DMS153 (cell line): Measurements from ENCODE around the gene ATAD3C.
"Not testable (repeated sequence)": the region's sequence is repeated elsewhere in the genome, so short reads cannot be mapped to it uniquely, and the experiment has no call there.

Experiments used
- DNase-seq: peaks from one replicate; lab custom pipeline; 2025; lab: John Stamatoyannopoulos, UW

The ATAD3C gene

DNA sequence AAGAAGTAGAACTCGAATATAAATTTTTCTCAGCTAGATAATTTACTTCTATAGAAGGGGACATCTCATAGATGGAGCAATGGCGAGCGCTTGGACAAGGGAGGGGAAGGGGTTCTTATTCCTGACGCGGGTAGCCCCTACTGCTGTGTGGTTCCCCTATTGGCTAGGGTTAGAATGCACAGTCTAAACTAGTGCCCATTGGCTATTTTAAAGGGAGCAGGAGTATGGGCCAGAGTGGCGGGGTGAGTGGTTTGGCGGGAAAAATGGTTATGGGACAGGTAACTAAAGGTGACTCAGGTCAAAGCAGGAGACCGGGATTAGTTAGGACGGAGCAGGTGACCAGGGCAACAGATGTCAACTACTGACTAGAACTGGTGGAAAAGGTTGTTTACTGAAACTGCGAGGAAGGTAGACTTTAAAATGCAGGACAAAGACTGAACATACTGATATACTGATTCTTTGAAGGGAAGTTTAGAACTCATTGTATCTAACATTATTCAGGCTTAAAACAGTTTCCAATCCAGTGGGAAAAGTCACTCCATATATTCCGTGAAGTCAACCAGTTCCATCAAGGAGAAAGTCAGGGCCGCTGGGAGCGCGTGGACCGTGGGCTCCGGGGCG is 61.5 kb downstream of the ATAD3C start:
- DNase-seq, result peak; percentile 93

DNA sequence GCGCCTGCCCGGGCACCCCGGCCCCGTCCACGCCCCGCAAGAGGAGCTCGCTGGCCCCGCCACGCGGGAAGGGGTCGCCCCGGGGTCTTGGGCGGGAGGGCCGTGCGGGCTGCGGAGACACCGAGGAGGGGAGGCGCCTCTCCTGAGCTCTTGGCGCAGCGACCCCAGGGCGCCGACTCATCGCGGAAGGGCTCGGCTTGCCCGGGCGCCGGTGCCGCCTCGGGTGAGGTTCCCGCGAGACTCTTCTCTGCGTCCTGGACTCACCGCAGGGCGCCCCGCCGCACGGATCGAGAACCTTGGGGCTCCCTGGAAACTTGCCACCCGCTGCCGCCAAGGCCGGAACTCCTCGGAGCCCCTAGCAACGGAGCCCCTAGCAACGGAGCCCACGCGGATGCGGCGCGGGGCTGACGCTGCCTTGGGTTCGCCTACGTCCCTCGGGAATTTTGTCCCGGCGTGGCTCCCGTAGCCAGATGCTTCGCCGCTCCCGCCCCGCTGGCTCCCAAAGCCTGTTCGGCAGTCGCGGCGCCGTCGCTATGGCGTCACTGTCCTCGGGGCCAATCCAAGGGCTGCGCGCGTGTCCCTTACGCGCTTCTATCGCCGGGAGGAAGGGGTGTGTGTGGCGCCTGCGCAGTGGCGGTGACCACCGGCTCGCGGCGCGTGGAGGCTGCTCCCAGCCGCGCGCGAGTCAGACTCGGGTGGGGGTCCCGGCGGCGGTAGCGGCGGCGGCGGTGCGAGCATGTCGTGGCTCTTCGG is 62.2 kb downstream of the ATAD3C start, which contains the start of gene ATAD3A:
ATAD3A (plus strand) TSS at position 630 of the 753 bp plus-strand sequence; CDS start at position 737, 107 bp downstream.
- DNase-seq, result peak; percentile 99

DNA sequence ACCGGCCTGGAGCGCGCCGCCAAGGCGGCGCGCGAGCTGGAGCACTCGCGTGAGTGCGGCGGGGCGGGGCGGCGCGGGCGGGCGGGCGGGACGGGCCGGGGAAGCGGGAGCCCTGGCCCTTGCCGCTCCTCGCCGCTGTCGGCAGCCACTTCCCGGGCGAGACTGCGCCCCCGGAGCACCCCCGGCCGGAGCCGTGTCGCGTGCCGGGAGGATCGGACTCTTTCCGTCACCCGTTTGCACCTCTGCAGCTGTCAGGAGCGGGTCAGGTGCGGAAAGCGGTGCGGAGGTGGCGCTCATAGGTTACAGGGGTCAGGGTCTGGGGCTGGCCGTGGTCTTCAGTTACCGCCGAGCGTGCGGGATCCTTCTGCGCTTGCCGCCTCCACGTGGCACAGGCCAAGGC is 62.9 kb downstream of the ATAD3C start:
- DNase-seq, result not testable (repeated sequence)

DNA sequence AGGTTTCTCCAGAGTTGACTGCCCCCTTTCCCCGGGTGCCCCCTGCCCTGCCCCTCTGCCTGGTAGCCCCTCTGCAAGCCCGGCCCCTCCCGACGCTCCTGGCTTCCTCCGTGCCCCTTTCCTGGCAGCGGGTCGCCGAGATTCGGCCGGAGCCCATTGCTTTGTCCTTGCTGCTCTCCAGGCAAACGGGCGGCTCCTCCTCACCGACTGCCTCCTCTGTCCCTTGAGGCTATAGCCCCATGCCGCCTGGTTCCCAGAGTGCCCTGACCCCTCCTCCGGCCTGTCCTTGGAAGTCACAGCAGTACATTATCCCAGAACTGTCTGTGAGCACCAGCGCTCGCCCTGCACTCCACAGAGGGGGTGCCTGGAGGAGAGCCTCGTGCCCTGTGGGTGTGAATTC is 64.2 kb downstream of the ATAD3C start:
- not testable (repeated sequence) for DNase-seq

DNA sequence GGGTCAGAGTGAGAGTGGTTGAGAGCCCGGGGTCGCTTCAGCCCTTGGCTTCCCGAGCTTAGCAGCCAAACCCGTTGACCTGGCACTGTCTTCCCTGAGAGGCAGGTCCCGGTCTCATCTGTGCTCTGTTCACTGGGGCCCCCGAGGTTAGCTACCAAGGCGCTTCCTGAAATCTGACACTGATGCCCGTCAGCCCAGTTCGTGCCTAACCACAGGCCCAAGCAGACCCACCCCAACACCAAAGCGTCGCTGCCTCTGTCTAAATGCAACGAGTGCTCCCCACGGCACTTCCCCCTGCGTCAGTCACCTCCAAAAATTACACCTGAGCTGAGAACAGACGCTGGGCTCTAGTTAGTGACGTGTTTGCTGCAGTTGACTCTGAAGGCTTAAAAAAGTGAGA is 64.9 kb downstream of the ATAD3C start:
- DNase-seq, result not testable (repeated sequence)

DNA sequence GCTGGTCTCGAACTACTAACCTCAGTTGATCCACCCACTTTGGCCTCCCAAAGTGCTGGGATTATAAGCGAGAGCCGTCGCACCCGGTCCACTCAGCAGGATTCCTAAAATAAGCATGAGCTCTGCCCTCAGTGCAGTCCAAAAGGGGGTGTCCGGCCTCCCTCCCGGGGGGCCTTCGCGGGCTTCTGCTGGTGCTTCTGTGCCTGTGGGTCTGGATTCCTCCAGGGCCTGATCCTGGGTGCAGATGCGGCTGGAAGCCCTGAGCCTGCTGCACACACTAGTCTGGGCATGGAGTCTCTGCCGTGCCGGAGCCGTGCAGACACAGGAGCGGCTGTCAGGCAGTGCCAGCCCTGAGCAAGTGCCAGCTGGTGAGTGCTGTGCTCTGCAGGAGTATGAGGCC is 67.4 kb downstream of the ATAD3C start:
- not testable (repeated sequence) for DNase-seq

DNA sequence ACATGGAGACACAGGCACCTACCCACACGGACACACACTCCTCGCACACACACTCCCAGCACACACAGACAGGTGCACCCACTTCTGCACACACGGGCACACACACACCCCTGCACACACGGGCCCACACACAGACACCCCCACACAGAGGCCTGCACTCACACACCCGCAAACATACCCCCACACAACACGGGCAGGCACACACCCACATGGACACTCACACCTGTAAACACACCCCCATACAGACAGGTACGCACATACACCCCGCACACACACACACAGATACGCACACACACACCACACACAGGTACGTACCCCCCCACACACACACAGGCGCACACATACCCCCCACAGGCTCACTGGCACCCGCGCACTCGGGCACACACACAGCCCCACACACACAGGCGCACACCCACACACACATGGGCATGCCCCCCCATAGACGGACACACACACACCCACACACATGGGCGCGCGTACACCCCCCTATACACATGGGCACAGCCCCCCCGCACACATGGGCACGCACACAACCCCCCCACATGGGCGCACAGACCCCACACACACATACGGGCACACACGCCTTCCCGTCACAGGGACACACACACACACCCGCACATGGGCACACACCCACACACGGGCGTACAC is 68.6 kb downstream of the ATAD3C start:
- DNase-seq, result no peak

DNA sequence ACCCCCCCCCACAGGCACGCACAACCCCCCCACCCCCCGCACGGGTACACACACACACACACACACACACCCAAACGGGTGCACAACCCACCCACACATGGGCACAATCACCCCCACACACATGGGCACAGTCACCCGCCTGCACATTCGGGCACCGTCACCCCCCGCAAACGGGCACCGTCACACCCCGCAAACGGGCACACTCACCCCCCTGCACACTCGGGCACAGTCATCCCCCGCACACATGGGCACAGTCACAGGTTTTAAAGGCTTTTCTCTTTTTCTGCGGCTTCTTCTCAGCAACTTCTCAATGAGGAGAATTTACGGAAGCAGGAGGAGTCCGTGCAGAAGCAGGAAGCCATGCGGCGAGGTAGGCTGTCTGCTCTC is 69.1 kb downstream of the ATAD3C start:
- not testable (repeated sequence) for DNase-seq
